LHCN-M2 (cell line): ENCODE results near the gene NME9. TPM values are rescaled to one million over a fixed set of nuclear protein-coding genes. Genes with fewer than 3 reads are reported as not detected.

Experiments used
- DNase-seq: peaks from one replicate; pipeline ENCODE4 v3.0.0-alpha.2; 2012; ENCODE audit warnings: low read depth
- total RNA-seq: library from RNA; depleted of rRNA; stranded (reverse); fragments of >200 nt; gene quantifications from 2 replicates; pipeline ENCODE4 v1.2.3, GENCODE V29; 2014

The NME9 gene
- total RNA-seq, 1 experiment from 2014 or later: not detected

DNA sequence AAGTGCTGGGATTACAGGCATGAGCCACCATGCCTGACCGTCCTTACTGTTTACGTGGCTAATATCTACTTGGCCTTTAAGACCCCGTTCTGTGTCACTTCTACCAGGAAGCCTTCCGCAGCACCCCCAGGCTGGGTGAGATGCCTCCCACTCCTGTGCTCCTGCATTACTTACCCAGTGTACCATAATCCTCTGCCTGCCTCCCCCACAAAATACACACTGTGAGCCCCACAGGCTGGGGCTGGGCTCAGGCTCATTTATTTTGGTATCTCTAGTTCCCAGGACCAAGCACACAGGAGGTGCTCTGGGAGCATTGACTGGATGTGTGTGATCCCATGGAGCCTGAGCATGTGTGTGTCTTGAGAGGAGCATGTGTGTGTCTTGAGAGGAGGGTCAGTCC, 33.7 kb upstream of the NME9 start:
- DNase-seq: no peak

DNA sequence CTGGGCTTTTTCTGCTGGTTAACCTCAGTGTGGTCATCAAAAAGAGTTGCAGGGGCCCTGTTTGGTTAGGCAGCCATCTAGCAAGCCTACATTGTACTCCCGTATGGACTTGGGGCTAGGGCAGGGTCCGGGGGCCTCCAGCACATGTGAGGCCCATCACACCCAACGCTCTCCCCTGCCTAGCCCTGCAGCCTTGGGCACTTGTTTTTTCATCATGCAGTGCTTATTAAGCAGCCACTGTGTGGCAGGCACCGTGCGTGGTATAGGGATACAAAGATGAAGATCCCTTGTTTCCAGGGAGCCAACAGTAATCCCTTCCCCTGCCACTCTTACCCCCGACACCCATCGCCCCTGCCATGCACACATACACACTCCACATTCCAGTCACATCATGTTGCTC, 32.9 kb upstream of the NME9 start:
- DNase-seq: no peak

DNA sequence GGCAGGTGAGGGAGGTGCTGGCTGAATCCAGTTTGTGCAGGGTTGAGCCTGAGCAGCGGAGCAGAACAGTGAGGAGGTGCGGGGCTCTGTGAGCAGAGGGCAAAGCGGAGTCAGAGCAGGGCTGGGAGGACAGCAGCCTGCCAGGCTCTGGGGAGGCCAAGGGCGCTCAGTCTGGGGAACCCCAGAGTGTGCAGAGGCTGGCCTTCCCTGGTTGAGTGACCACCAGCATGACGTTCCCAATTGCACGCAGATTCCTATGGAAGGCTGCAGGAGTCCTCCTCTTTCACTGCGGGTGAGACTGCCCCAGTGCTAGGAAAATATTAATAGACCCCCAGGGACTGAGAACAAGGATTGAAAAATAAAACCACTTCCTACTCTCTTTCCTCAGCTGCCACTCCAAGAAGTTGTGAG, 31.9 kb upstream of the NME9 start:
- no peak for DNase-seq

DNA sequence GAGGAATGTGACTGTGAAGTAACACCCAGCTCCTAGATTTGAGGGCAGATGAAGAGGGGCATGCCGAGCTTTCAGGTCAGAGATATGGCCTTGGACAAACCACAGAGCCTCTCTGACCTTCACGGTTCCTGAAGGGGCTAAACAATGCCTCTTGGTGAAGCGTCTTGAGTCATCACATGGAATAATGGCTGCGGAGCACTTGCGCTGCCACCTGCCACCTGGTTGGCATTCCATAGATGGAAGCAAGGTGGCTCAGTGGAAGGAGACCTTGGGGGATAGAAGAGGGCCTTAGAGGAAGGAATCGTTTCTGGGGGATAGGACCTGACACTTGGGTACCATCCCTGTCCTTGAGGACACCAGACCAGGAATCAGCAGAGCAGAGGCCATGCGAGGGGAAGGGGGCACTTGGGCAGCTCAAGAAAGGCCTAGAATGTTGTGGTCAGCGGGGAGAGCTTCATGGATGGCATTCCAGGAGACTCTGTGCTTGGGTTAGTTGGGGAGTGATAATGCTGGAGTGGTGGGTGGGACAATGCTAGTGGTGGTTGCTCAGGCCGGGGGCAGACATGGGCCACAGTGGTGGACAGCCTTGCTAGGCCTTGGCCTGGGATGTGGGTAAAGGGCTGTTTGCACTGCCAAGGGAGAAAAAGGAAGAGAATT, 31.3 kb upstream of the NME9 start:
- DNase-seq: no peak

DNA sequence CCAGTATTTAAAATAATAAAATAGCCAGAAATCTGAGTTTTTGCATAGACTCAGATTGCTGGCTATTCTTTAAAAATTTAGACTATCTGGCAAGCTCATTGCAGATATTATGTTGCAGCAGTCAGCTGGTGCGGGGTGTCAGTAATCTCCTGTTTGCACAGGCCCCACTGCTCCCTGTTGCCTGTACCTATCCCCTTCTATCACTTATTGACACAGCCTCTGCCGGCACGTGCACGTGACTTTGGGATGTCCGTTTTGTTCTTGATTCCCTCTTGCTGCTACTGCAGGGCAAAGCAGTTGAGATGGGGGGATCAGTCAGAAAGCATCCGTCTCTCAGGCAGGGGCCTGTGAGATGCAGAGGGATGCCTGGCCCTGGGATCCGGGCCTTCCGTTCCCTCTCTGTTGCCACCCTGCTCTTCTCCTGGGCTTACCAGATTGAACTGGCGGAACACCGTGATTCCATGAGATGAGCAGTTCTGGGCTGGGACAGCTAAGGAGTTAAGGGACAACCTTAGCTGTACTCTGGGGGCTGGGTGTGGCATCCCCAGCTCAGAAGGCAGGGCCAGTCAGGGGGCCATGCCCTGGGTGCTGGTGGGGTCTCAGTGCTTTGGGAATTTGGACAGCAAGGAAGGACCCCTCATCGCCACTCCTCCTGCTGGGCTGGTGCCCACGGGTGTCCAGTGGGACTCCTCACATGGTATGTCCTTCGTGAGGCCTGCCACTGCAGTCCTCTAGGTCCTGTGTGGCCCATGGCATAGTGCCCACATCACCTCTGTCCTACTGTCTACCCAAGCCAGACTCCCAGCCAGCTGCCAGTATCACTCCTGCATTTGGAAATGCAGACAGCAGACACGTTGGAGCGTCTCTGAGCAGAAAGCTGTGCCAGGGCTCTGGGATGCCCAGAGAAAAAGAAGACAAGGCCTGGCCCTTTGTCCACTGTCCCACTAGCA, 30.5 kb upstream of the NME9 start:
- DNase-seq: no peak

GRCh38 chr3:138359148-138359918, 29.7 kb upstream of the NME9 start:
- no peak for DNase-seq

DNA sequence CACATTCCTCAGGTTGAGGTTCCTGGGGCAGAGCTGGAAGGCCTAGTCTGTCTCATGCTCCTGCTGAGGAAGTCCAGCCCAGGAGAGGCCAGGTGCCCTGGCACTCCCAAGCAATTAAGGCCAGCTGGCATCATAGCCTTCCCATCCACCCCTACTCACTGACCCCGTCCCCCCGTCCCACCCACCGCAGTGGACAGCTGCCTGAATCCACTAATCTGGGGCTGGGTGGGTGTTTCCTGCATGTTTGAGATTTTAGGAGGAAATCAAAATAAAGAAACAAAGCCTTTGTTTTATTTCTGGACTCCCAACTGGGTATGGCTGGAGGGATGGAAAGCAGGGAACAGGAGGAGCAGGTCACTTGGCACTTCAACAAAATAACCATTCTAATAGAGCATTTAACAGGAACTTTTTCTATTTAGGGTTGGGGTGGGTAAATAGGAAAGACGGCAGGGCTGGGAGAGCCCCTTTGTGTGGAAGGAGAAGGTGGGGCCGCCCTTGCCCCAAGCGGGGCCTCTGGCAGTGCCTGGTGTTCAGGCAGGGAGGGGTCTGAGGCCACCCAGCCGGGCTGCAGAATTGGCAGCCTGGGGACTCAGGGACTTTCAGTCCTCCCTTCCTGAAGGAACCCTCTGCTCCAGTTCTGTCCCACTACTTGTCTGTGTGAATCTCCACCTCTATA, 27.2 kb upstream of the NME9 start:
- DNase-seq: peak; percentile 81

- DNase-seq: no peak
These were observed 25.4 kb upstream of the NME9 start for GRCh38 chr3:138355071-138355470.

- DNase-seq: peak; percentile 52
These were observed 24.7 kb upstream of the NME9 start for GRCh38 chr3:138354376-138354775.

DNA sequence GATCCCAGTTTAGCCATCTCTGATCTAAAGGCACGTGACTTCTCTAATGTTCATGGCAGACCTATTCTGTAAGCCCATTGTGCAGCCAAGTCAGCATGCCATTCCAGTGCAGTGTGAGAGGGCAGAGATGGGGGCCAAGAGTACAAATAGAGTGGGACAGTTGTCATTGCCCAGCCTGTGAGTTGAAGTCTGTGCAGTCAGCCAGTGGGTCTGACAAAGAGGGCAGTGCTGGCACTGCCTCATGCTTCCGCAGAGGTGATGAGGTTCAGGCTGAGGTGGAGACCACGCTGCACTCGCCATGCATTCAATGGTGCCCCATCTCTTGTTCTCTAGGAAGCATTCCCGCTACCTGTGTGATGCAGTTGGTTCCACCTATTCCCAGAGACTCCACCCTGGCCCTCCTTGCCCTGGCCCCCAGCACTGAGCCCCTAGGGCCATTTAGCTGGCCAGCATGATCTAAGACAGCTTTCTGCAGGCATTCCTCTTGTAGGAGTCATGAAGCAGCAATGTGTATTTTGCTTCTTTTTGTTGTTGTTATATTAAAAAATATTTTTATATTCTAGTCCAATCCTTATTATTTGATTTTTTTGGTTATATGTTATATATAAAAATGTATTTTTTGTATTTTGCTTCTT, 22.4 kb upstream of the NME9 start:
- no peak for DNase-seq

DNA sequence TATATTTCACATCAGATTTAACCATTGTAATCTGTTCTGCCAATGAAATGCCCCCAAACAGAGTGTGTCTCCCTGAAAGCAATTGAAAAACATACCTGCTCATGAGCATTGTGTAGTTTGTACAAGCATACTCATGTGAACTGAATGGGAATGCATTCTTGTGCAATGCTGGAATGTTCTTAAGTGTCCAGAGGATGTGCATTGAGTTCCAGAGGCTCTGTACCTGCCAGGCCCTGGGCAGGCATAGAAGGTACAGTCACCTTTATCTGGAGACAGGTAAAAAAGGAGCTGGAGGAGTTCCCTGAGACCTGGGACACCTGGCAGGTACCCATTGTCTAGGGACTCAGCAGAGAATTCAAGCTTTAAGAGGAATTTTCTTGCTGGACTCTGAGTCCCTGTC, 21.5 kb upstream of the NME9 start:
- DNase-seq: no peak

GRCh38 chr3:138349926-138350665, 20.4 kb upstream of the NME9 start:
- DNase-seq: peak; percentile 29

GRCh38 chr3:138348754-138349739, 19.4 kb upstream of the NME9 start:
- peak; percentile 55 for DNase-seq

- DNase-seq: peak; percentile 73
These were observed 18.5 kb upstream of the NME9 start, which contains the start of gene MRAS for GRCh38 chr3:138347960-138348753. TSS of gene MRAS (plus strand) at chr3:138348579. CDS start at chr3:138372884, 24,305 bp downstream.

GRCh38 chr3:138344754-138345153, 15.1 kb upstream of the NME9 start:
- no peak for DNase-seq

DNA sequence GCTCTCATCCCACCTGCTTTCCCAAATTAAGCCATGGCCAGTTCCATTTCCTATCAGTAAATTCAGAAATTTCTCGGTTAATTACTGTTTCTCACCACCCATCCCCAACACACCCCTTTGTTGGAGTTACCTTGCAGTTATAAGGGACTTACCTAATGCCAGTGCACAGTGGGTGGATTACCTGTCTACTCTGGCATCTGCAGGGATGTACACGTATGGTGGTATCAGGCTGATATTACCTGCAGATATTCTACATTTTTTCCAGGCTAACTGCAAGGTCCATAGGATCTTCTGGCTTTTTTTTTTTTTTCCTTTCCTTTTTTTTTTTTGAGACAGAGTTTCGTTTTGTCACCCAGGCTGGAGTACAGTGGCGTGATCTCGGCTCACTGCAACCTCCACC, 10.9 kb upstream of the NME9 start:
- DNase-seq: no peak

DNA sequence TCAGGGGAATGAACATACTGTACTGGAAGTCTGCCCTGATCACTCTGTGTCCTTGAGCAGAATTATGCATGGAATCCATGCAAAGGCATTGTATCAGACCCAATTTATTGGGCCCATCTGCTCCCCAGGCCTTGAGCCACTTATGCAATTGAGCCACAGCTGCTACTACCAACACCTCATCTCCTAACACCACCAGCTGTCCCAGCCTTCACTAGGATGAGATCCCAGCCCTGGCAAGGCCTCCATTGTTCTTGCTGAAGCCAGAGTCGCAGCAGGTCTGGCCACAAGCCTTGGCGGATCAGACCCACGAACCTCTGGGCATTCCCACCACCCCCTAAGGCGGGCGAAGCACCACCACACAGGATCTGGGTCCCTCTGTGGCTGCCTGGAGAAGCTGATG, 9.2 kb upstream of the NME9 start:
- DNase-seq: peak; percentile 71

GRCh38 chr3:138338244-138338643, 8.6 kb upstream of the NME9 start:
- no peak for DNase-seq
